GM04504 (cell line): ENCODE data around the gene RAPSN.

ENCODE experiments used
- DNase-seq: peaks from one replicate; pipeline ENCODE4 v3.0.0-alpha.2; 2012; ENCODE audit warnings: low read depth

Gene RAPSN

DNA sequence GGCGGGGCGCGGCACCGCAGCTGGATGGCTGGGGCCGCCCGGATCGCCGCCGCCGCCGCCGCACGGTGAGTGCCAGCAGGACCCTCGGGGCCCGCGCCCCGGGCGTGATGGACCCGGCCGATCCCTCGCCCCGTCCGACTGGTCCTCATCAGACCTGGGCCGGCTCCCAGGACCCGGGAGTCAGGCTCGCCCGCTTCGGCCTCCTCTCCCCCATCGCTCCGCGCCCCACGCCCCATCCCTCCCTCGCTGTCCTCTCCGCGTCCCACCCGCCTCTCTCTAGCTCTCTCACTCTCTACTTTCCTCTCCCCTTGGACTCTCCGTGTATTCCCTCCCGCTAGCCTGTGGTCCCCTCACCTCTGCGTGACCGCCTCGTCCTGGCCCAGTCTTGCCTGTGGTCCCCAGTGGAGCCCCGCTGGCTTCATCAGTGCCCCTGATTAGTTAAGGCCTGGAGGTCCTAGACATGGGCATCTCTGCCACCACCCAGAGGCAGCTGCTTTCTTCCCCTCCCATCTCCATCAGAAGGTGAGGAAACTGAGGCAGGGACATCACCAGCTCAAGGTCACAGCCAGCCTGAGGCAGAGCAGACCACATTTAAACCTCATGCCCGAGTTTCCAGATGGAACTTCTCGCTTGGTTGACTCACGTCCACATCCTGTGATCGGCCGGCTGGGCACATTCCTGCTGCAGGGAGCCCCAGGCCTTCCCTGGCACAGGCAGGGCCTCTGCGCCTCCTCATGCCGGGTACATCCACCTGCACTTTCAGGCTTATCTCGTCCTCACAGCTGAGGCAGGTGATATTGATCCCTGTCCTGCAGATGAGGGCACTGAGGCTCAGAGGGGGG is 40.1 kb downstream of the RAPSN start:
- DNase-seq, result peak; percentile 67

DNA sequence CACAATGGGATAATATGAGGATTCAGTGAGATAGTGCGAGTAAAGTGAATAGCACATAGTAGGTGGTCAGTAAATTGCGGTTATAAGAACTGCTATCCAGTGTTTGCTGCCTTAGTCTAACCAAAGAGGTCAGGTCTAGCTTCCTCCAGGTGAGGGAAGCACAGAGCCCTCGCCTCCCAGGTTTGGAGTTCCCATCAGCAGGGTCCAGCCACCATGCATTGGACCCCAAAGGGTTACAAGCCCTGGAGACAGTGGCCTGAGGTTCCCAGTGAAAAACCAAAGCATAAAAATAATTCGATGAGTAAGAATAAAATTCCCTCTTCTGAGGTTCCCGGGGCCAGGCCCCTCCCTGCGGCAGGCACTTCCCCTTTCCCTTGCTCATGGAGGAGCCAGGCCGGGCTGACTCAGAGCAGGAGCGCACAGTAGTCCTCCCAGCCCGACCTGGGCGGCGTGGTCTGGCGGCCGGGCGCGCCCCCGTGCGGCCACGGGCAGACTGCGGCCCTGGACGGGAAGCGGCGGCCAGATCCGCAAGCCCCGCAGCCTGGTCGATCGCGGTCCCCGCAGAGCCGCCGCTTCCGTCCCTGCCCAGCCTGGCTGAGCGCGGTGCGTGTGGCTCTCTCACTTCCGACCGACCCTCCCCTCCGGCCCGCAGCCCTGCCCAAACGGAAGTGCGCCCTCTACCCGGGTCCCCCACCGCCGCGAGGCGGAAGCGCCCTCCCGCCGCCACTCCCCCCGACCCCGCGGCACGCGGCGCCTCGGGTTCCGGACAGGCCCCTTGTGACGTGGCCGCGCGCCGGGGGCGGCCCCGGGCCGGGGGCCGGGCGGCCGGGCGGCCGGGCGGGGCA is 41.0 kb downstream of the RAPSN start, which contains the start of gene SLC39A13:
TSS of gene SLC39A13 (plus strand) at position 845 of the 845 bp plus-strand sequence. CDS start 1,505 bp downstream, outside the sequence.
- DNase-seq, result peak; percentile 90

DNA sequence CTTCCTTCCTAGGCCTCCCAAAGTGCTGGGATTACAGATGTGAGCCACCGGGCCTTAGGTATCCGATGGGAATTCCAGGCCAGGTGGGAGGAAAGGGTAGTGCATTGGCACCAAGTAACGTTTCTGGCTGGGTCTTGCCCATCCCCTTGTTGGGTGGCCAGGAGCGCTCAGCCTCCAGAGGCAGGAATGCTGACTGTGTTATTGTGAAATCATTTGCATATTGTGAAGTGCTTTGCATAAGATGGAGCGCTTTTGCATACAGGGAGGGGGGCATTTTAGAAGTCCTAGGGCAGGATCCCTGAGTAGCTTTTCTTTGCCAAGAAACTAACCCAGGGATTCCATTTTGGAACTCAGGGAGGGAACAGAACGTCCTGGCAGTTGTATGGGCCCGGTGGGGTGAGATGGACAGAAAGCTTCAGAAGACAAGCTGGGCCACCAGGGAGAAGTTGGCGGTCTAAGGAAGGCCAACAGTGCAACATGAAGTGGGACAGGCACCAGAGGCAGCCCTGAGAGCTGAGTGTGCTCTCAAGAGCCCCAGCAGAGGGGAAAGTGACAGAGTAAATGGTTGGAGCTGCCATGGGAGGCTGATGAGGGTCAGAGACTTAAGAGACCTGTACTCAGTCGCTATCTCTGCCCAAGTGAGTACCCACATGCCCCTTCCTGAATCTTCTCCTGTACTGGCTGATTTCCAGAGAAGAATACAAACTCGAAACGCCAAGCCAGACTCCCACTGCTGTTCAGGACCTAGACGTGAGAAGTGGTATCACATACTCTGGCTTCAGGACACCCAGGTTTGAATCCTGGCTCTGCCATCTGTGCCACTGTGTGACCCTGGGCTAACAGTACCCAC is 41.8 kb downstream of the RAPSN start:
- DNase-seq, result no peak

DNA sequence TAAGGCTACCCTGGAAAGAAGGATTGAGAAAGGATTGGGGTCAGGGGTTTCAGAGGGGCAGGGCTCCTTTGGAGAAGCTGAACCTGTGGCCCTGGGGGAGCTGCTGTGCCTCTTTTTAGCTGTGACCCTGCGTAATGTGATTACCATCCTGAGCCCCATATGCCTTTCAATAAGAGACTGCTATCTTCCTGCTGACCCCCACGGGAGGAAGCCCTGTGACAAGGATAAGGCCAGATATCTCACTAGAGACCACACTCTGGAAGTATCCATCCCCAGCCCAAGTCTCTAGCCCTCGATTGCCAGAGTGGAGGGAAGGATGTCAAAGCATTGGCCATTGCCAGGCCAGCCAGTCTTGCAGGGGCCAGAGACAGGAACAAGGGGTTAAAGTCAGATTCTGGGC is 45.4 kb downstream of the RAPSN start:
- no peak for DNase-seq

DNA sequence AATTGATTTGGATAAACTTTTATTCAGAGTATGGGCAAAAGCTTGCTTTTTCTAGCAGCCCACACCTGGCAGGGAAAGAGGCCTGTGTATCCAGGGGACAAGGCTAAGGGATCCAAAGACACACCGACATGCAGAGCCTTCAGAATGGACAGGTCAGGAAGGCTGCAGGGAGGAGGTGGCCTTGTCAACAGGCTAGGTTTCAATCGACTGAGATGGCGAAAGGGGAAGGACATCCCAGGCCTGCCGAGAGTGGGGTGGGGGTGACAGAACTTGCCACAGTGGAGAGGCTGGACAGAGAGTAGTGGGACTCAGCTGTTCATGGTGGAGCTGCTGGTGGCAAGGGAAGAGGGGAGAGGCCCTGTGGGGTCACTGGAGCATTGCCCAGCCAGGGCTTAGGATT is 45.8 kb downstream of the RAPSN start:
- DNase-seq, result no peak

DNA sequence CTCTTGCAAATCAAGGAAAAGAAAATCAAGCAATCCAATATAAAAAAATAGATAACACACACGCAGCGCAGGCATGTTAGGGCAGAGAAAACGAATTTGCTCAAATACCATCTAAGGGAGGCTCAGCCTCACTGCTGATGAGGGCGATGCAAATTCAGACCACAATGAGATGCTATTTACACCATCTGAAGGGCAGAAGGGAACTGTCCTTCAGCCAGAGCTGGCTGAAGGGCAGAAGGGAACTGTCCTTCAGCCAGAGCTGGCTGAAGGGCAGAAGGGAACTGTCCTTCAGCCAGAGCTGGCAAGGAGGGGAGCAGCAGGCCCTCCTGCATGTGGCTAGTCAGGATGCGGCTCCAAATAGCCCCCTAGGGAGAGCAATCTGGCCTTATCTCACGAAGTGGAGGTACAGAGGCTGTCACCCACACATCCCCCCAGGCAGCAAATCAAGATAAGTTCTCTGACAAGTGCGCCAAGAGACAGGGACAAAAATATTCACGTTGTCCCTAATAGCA is 48.1 kb downstream of the RAPSN start:
- no peak for DNase-seq

DNA sequence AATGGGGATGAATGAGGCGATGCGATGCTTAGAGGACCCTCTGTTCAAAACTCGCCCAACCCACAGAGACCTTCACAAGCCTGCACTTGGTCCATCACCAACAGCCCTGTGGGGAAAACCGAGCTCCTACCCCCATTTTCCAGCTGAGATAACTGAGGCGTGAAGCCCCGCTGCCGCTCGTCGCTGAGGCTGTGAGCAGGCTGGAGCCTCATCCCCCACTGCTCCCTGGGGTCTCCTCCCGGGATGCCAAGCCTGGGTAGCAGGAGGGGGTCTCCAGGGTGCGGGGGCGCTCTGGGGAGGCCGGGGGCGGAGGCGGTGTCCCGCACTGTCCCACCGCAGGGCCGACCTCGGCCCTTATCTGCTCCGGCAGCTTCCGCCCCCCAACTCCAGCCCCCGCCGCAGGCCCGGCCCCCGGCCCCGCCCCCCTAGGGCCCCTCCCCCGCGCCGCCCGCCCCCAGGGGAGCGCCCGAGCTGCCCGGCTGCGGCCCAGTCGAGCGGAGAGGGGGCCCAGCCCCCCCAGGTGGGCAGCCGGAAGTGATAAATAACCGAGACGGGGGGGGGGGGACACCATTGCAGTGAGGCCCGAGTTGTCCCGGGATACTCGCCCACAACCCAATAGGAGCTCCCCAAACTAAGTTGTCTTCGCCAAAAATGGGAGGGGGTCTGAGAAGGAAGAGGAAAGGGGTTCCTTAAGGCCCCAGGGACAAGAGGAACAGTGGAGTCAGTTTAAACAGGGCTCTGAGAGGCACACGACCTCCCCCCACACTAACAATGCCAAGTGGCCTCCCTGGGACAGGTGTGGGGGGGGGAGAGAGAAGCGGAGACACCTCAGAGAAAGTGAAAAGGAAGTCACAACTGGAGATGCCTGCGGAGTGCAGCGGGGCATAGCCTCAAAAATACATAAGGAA is 48.8 kb downstream of the RAPSN start:
- DNase-seq, result no peak

DNA sequence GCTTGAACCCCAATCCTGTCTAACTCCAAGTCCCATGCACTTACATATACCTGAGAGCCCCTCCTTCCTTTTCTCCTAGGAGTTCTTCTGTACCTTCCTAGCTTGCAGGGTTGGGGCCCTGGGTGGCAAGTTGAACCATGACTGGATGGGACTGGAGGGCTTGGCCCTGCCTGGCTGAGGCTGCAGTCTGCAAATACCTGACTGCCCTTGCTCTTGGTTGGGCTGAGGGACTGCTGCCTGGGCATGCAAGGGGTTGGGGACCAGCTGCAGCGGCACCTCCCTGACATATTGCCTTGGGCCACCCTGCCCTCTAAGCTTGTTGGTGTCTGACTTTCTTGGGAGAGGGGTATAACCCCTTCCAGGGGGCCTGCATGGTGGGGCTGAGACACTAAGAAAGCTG is 50.4 kb downstream of the RAPSN start:
- DNase-seq, result no peak

DNA sequence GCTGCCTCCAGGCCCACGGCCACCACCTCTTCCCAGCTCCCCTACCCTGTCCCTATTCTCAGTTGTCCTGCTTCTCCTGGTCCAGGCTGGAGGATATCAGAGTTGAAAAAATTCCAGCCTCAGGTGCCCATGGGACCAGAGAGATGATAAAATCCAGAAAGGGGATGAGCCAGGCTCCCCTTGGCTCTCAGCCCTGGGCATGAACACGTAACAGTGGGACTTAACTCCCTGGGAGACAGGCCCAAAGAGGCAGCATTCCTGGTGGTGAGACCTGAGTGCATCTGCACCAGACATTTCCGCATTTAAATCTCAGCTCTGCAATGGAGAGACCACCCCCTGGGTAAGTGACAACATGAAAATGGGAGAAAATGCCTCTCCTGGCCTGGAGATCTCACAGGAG is 50.9 kb downstream of the RAPSN start:
- no peak for DNase-seq

DNA sequence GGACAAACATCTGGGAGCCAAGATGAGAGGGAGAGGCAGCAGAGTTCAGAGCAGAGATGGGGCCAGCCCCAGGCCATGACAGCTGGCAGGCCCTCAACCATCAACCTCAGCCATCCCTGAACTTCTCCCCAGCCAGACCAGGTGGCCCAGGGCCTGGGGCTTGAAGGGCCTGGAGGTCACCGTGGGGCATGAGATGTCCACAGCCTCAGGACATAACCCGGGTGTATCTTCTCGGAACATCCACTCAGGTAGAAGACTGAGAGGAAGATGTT is 53.0 kb downstream of the RAPSN start:
- DNase-seq, result no peak

DNA sequence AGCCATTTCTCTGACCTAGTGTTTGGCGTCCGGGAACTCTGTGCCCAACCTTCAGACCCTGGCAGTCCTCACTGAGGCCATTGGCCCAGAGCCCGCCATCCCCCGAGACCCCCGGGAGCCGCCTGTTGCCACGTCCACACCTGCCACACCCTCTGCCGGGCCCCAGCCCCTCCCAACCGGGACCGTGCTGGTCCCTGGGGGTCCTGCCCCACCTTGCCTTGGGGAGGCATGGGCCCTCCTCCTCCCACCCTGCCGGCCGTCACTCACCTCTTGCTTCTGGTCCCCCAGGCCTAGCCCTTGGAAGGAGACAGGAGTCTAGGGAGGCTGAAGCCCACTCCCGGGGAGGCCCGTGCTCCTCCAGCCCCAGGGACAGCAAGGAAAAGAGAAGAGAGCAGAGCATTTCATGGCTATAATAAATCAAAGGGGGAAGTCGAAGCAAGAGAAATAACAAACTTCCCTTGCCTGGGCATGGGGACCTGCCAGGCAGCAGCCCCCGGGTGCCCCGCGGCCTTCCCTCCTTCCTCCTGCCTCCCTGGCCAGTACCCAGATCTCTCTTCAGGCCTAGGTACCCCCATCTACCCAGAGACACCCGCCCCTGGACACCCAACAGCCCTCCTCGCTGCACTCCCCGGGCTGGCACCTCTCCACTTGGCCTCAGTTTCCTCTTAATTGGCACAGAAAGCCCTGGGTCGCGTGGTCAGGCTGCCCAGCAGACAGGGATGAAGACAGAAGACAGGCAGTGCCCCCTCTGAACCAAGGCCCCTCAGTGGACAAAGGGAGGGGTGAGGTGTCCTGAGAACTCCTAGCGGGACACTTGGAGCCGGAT is 53.5 kb downstream of the RAPSN start:
- no peak for DNase-seq

DNA sequence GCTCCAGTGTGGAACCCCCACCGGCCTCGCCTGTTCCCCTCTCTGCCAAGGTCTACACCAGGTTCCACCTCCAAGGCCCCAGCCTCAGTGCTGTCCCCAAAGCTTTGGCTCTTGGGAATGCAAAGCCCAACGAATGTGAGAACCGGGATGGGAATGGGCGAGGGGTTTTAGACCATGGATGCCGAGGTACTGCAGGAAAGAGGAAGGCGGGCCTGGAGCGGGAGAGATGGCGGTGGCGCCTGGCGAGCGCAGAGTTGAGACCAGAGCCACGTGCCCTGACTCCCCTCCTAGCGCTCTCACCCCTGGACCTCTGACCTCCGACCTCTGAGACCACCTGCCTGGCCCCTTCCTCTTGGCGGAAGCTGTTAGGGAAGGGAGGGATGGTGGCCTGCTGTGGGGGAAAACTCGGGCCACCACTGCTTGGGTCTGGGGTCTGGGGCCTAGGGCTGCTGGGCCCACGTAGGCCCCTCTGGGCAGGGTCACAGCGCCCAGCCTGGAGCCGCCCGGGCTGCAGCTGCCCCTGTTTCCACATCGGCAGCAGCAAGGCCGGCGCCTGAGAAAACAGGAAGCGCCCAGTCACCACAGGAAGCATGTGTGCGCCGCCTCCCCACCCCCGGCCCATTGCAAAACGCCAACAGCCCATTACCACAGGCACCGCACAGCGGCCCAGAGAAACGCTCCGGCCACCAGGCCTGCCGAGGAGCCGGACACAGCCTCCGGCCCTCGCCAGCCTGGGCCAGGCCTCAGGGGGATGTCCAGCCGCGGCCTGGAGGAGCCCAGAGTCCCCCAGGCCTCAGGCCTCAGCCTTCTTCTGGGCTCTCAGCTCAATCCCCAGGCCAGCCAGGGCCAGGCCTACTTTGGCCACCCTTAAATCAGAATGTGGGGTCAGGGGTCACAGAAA is 54.4 kb downstream of the RAPSN start:
- DNase-seq, result no peak

DNA sequence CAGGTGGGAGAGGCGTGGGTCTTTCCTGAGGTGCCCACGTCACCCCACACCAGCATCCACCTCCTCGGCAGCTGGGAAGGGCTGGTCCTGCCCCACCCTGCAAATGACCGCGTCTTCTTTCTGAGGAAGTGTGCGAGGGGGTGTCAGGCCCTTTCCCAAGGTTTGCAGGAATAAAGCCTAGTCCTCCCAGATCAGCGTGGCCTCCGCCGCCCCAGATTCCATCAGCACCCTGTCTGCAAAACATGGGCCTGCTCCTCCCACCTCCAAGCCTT is 55.0 kb downstream of the RAPSN start:
- no peak for DNase-seq

DNA sequence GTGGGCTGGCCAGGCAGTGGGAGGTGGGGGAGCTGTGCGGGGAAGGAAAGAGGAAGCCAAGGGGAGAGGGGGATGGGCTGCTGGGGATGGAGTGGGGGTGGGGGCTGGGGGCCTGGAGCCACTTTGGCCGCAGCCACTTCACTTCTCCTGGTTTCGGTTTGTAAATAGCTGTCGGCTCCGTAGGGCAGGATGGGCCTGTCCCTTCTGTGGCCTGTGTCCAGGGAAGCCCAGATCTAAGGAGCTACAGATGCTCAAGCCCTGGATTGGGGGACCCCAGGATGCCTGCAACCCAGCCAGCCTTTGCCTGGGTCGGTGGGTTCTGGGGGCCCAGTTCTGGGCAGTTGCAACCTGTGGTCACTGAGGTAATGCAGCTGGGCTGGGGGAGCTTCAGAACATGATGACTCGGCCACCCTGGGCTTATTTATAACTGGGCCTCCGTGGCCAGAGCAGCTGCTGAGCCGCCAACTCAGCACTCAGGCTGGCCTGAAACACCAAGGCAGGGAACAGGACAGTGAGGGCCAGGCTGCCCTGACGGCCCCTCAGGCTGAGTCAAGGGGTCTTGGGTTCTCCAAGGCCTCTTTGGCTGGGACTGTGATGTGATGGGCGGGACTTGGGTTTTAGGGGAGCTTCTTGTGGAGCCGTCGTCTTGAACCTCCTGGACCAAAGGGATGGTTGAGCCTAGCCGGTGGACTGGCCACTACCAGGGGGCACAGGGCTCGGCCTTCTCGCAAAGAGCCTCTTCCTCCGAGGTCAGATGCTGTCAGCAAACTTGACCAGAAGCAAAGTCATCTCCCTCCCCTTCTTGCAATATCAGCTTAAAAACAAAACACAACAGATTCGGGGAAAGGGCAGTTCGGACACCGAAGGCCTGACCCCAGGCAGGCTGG is 55.5 kb downstream of the RAPSN start:
- peak; percentile 35 for DNase-seq

DNA sequence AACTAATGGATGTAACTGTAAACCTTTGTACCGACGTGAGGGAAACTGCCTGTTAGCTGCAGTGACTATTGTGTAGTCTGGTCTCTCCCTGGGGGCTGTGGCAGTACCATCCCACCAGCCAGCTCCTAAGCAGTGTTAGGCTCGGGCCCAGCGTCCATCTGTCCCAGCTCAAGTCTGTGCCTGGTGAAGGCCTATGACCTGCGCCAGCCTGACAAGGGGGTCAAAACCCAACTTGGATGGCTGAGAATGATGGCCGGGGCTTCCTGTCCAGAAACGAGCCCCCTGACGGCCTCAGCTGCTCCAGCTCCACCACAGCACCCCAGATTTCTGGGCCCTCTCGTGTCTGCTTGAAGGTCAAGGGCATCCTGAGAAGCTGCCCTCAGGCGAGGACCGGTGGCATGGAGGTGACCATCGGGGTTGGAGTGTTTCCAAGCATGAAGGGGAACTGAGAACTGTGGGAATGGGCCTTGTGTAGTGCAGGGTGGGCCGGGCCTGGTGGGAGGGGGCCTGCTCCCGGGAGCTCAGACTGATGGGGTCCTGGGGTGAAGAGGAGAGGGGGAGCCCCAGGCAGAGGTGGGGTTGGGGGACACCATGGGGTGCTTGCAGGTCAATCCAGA is 56.3 kb downstream of the RAPSN start:
- DNase-seq, result no peak

DNA sequence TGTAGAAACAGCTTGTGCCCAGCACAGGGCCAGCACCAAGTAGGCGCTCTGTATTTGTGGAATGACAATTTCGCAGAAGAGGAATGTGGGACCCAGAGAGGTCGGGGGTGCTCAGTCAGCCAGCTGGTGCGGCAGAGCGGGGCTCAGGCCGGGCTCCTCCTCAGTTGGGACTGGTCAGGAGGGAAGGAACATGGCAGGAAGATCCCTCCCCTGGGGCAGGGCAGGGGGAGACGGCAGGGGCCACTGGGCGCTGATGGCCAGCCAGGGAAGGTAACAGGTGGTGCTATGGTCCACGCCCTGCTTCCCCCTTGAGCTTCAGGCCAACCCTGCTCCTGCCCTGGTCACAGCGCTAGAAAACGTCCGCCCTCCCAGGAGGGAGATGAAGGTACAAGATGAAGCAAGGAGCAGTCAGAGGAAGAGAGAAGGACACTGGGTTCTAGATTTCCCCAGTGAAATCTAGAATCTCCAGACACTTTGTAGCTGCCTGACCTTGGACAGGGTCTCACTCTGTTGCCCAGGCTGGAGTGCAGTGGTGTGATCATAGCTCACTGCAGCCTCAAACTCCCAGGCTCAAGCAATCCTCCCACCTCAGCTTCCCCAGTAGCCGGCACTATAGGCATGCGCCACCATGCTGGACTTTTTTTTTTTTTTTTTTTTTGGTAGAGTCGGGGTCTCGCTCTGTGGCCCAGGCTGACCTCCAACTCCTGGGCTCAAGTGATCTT is 57.1 kb downstream of the RAPSN start:
- DNase-seq, result no peak

DNA sequence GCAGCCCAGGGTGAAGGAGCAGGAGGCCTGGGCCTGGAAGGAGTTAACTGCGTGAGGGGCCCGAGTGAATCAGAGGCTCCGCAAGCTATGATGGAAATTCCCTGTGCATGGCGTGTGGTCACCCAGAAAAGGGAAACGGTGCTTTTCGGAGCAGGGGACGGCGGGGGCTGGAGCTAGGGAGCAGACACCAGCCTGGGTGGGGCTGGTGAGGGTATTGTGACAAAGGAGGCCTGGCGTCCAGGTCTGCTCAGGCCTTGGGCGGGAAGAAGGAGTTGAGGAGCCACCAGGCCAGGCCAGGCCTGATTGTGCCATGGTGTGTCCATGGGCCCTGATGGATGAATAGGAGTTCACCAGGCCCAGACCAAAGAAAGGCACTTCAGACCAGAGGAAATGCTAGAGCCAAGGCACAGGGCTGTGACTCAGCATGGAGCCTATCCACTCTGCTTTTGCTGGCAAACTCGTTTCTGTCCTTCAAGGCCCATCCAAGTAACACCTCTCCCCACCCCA is 57.8 kb downstream of the RAPSN start:
- DNase-seq, result no peak
